SK-N-SH (cell line): Measurements from ENCODE around the gene SNRPA1. TPM values are rescaled to one million over a fixed set of nuclear protein-coding genes. Genes with fewer than 3 reads are reported as not detected.

Experiments
- CTCF ChIA-PET: fragments of 300-600, 350-600 bp; formaldehyde crosslinking; extraction: SDS; loops from one replicate; lab custom pipeline; 2021; lab: Yijun Ruan, JAX
- POLR2A ChIA-PET: fragments of 350-600 bp; sonication (Branson Sonifier 250); formaldehyde crosslinking; extraction: SDS; loops from one replicate; lab custom pipeline; 2020; ENCODE audit warnings: antibody characterized with exemption, inconsistent platforms; lab: Yijun Ruan, JAX
- DNase-seq: peaks from one replicate; pipeline ENCODE4 v3.0.0; 2012
- H2AFZ ChIP-seq: fragments of 200-600 bp; sonication (generic); 2 replicates; pipeline ENCODE4 v1.8.1; 2016; ENCODE audit warnings: antibody characterized with exemption, mild to moderate bottlenecking, low read depth
- H3F3A ChIP-seq: fragments of 200-600 bp; sonication (generic); replicated peaks from 2 replicates; pipeline ENCODE3; 2016; ENCODE audit warnings: antibody characterized with exemption, mild to moderate bottlenecking; ENCODE audit not compliant: insufficient read depth
- H3K27ac ChIP-seq, 2 experiments: fragments of 200-500 bp in 1 of 2; fragments of 200-600 bp in 1 of 2; sonication (Bioruptor generic) in 1 of 2; sonication (generic), shearing (Covaris generic) in 1 of 2; 2 replicates each; pipeline versions ENCODE4 v1.5.1 to v1.6.1; 2014 to 2016; ENCODE audit warnings: low read depth in 2 of 2, inconsistent platforms in 1 of 2, low read length in 1 of 2, mild to moderate bottlenecking in 1 of 2, mixed read lengths in 1 of 2
- H3K27me3 ChIP-seq: fragments of 200-600 bp; sonication (generic), shearing (Covaris generic); 2 replicates; pipeline ENCODE4 v1.6.1; 2016; ENCODE audit warnings: mixed run types; ENCODE audit not compliant: insufficient read depth
- H3K36me3 ChIP-seq, 2 experiments: fragments of 200-500 bp in 1 of 2; fragments of 200-600 bp in 1 of 2; sonication (Bioruptor generic) in 1 of 2; sonication (generic) in 1 of 2; replicated peaks in 1 of 2; 2 replicates each; pipeline versions ENCODE3 to v1.5.1; 2014 to 2016; ENCODE audit warnings: low read length in 1 of 2, mild to moderate bottlenecking in 1 of 2; ENCODE audit not compliant: insufficient read depth in 2 of 2, control insufficient read depth in 1 of 2
- H3K4me1 ChIP-seq, 2 experiments: fragments of 200-500 bp in 1 of 2; fragments of 200-600 bp in 1 of 2; sonication (Bioruptor generic) in 1 of 2; sonication (generic), shearing (Covaris generic) in 1 of 2; 2 replicates each; pipeline versions ENCODE4 v1.5.1 to v1.6.1; 2014 to 2016; ENCODE audit warnings: low read depth in 1 of 2, low read length in 1 of 2, mixed run types in 1 of 2; ENCODE audit not compliant: insufficient read depth in 2 of 2, control insufficient read depth in 1 of 2
- H3K4me2 ChIP-seq: fragments of 200-600 bp; sonication (generic), shearing (Covaris generic); 2 replicates; pipeline ENCODE4 v1.6.1; 2017; ENCODE audit warnings: mixed run types
- H3K4me3 ChIP-seq, 2 experiments: fragments of 200-500 bp in 1 of 2; fragments of 200-600 bp in 1 of 2; sonication (Bioruptor generic) in 1 of 2; sonication (generic), shearing (Covaris generic) in 1 of 2; 2 replicates each; pipeline versions ENCODE4 v1.5.1 to v1.8.1; 2014 to 2016; ENCODE audit warnings: low read depth in 2 of 2, inconsistent platforms in 1 of 2, low read length in 1 of 2, mild to moderate bottlenecking in 1 of 2, mixed read lengths in 1 of 2, moderate library complexity in 1 of 2
- H3K79me2 ChIP-seq: fragments of 200-600 bp; sonication (generic); 2 replicates; pipeline ENCODE4 v1.8.1; 2017; ENCODE audit warnings: mild to moderate bottlenecking; ENCODE audit not compliant: insufficient read depth
- H3K9ac ChIP-seq: fragments of 200-600 bp; sonication (generic); 2 replicates; pipeline ENCODE4 v1.6.1; 2017; ENCODE audit warnings: mixed run types
- H3K9me2 ChIP-seq: fragments of 200-600 bp; sonication (generic); 2 replicates; pipeline ENCODE4 v1.6.1; 2017; ENCODE audit warnings: mixed run types
- H3K9me3 ChIP-seq: fragments of 200-600 bp; sonication (generic); 2 replicates; pipeline ENCODE4 v1.6.1; 2017; ENCODE audit warnings: mixed run types, mild to moderate bottlenecking, moderate library complexity
- H4K20me1 ChIP-seq: fragments of 200-600 bp; sonication (generic); 2 replicates; pipeline ENCODE4 v1.6.1; 2017; ENCODE audit warnings: mild to moderate bottlenecking, mixed run types; ENCODE audit not compliant: insufficient read depth
- ELF1 ChIP-seq: IDR thresholded peaks from 2 replicates; pipeline ENCODE4 v1.4.0; 2012
- EZH2phosphoT487 ChIP-seq: fragments of 200-600 bp; sonication (generic); IDR thresholded peaks from 2 replicates; pipeline ENCODE4 v1.6.1; 2017; ENCODE audit warnings: low read depth, mixed run types, mild to moderate bottlenecking, antibody characterized with exemption, moderate library complexity, borderline replicate concordance
- FOXM1 ChIP-seq: IDR thresholded peaks from 2 replicates; pipeline ENCODE4 v1.4.0; 2012; ENCODE audit warnings: low read depth, mild to moderate bottlenecking
- GABPA ChIP-seq: IDR thresholded peaks from 2 replicates; pipeline ENCODE4 v1.4.0; 2012; ENCODE audit warnings: low read depth, mild to moderate bottlenecking
- GATA2 ChIP-seq: sonication (generic); formaldehyde crosslinking; IDR thresholded peaks from 2 replicates; pipeline ENCODE4 v1.5.0; 2020; ENCODE audit warnings: mild to moderate bottlenecking, missing genetic modification reagents
- MEF2A ChIP-seq: IDR thresholded peaks from 2 replicates; pipeline ENCODE4 v1.4.0; 2012; ENCODE audit warnings: low read depth, borderline replicate concordance
- NRF1 ChIP-seq: IDR thresholded peaks from 2 replicates; pipeline ENCODE4 v1.6.1; 2012; ENCODE audit warnings: low read depth, mild to moderate bottlenecking, low read length
- RAD21 ChIP-seq: IDR thresholded peaks from 2 replicates; pipeline ENCODE4 v1.6.1; 2012; ENCODE audit warnings: mild to moderate bottlenecking, low read length
- RCOR1 ChIP-seq: fragments of 150-350 bp; IDR thresholded peaks from 2 replicates; pipeline ENCODE4 v1.6.1; 2017; ENCODE audit warnings: antibody characterized with exemption, low read length
- RFX5 ChIP-seq: IDR thresholded peaks from 2 replicates; pipeline ENCODE4 v1.6.1; 2012; ENCODE audit warnings: mild to moderate bottlenecking, improper control_type of control experiment, low read length
- RXRA ChIP-seq: IDR thresholded peaks from 2 replicates; pipeline ENCODE4 v1.4.0; 2012; ENCODE audit warnings: low read depth, mild to moderate bottlenecking, borderline replicate concordance
- TAF1 ChIP-seq: IDR thresholded peaks from 2 replicates; pipeline ENCODE4 v1.6.1; 2012; ENCODE audit warnings: low read depth, mild to moderate bottlenecking, low read length, moderate library complexity, borderline replicate concordance
- TEAD4 ChIP-seq: IDR thresholded peaks from 2 replicates; pipeline ENCODE4 v1.4.0; 2012; ENCODE audit warnings: mild to moderate bottlenecking, borderline replicate concordance; ENCODE audit not compliant: insufficient read depth
- YY1 ChIP-seq: IDR thresholded peaks from 2 replicates; pipeline ENCODE4 v1.4.0; 2012; ENCODE audit warnings: low read depth, mild to moderate bottlenecking
- WGBS: methylation state at CpG from one replicate; pipeline ENCODE4 v1.1.6; 2017; ENCODE audit warnings: low lambda C conversion rate; 5-methylcytosine and 5-hydroxymethylcytosine counted together
- polyA plus RNA-seq, 3 experiments: library from polyadenylated mRNA; depleted of rRNA; stranded (reverse); fragments of >200 nt; gene quantifications; 2 replicates each; pipeline ENCODE4 v1.2.3, GENCODE V29; 2012
- TF ChIP-seq, protein P1 (sequence below): IDR thresholded peaks from 2 replicates; pipeline ENCODE4 v1.4.0; 2012; ENCODE audit warnings: low read depth, borderline replicate concordance
- TF ChIP-seq, protein P2 (sequence below): fragments of 150-350 bp; IDR thresholded peaks from 2 replicates; pipeline ENCODE4 v1.6.1; 2017; ENCODE audit warnings: antibody characterized with exemption, low read length, low read depth, borderline replicate concordance
- TF ChIP-seq, protein P3 (sequence below): IDR thresholded peaks from 2 replicates; pipeline ENCODE4; 2012
- TF ChIP-seq, protein P4 (sequence below): IDR thresholded peaks from 2 replicates; pipeline ENCODE4 v1.6.1; 2012; ENCODE audit warnings: mild to moderate bottlenecking, low read depth, low read length, moderate library complexity

Gene SNRPA1
- polyA plus RNA-seq, 1 of the 3 experiments (the other 2 are of a cell fraction) = 62.3 TPM

DNA sequence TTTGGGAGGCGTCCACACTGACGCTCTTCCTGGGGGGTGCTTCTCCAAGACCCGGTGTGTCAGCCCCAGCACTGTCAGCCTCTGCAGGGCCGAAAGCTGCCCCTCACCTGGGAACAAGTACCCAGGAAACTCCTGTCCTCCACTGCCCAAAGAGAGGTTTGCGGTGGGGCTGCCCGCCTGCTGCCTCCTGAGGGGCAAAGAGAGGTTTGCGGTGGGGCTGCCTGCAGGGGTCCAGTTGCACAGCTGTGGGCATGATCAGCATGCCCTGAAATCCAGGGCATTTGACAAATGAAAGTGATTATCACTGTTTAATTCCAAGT lies 15.1 kb upstream of the SNRPA1 start:
- H3K79me2 ChIP-seq = no peaks in the 10 kb centered on the region
- no peaks in the 10 kb centered on the region for H4K20me1 ChIP-seq
- ChIA-PET POLR2A (no interaction called here), CTCF (interaction anchor here (1.0 kb wide), 1 partner anchor 332 kb away, joined by 3 read pairs; no protein-coding TSS in a partner anchor)
- 96% methylated on average over 5 of the region's 7 CpGs for WGBS
- no peaks in the 10 kb centered on the region for H3F3A ChIP-seq
- DNase-seq = no peak
- no peaks in the 10 kb centered on the region for H3K36me3 ChIP-seq
- H3K4me1 ChIP-seq = no peaks in the 10 kb centered on the region; a peak in 1 of 4 replicates
- no peak for TF ChIP-seq GABPA
- TF ChIP-seq GATA2 (CRISPR knock-in tag) = no peak
- TF ChIP-seq, protein P1, sequence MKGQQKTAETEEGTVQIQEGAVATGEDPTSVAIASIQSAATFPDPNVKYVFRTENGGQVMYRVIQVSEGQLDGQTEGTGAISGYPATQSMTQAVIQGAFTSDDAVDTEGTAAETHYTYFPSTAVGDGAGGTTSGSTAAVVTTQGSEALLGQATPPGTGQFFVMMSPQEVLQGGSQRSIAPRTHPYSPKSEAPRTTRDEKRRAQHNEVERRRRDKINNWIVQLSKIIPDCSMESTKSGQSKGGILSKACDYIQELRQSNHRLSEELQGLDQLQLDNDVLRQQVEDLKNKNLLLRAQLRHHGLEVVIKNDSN = no peak
- H3K9me2 ChIP-seq = no peaks in the 10 kb centered on the region
- H3K27me3 ChIP-seq = no peaks in the 10 kb centered on the region
- no peak overlapping the region for H3K9ac ChIP-seq
- H3K4me2 ChIP-seq = no peak overlapping the region
- no peak overlapping the region for H3K27ac ChIP-seq
- no peak overlapping the region for H2AFZ ChIP-seq
- H3K4me3 ChIP-seq = no peak overlapping the region
- H3K9me3 ChIP-seq = no peaks in the 10 kb centered on the region

DNA sequence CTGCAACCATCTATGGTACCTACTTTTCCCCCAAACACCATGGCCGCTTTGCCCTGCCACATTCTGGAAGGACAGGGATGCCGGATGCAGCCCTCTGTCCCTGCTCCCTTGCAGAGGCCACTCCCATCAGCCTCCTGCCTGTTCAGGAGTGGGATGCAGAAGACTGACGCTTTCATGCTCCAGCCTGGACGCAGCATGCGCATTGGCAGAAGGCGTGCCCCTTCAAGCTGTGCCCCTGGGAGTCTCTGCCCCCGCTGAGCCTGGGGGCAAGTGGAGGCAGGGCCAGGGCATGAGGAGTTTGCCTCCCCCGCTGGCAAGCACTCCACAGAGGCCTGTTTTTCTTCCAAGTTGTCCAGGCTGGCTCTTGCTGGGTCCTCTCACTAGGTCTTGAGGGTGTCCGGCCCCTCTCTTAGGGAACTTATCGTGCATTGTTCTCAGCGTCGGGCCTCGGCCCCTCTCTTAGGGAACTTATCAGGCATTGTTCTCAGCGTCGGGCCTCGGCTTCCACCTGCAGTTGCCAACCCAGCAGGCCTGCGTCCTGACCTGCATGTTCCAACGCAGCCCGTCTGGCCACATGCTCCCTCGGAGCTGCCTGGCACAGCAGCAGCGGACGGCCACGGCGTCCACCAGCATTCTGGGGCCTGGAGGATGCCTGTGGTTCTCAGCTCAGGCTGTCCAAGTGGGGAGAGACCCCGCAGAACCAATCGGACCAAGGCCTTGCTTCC lies 14.6 kb upstream of the SNRPA1 start:
- TF ChIP-seq, protein P2, sequence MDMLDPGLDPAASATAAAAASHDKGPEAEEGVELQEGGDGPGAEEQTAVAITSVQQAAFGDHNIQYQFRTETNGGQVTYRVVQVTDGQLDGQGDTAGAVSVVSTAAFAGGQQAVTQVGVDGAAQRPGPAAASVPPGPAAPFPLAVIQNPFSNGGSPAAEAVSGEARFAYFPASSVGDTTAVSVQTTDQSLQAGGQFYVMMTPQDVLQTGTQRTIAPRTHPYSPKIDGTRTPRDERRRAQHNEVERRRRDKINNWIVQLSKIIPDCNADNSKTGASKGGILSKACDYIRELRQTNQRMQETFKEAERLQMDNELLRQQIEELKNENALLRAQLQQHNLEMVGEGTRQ = no peak
- TF ChIP-seq EZH2phosphoT487 = no peak
- TF ChIP-seq RAD21 = no peak
- no peak for TF ChIP-seq ELF1
- TF ChIP-seq FOXM1 = no peak
- TF ChIP-seq TAF1 = no peak
- TF ChIP-seq, protein P3, sequence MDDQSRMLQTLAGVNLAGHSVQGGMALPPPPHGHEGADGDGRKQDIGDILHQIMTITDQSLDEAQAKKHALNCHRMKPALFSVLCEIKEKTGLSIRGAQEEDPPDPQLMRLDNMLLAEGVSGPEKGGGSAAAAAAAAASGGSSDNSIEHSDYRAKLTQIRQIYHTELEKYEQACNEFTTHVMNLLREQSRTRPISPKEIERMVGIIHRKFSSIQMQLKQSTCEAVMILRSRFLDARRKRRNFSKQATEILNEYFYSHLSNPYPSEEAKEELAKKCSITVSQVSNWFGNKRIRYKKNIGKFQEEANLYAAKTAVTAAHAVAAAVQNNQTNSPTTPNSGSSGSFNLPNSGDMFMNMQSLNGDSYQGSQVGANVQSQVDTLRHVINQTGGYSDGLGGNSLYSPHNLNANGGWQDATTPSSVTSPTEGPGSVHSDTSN = no peak
- no peak for TF ChIP-seq NRF1
- no peak for TF ChIP-seq YY1
- TF ChIP-seq GABPA = no peak
- TF ChIP-seq RFX5 = no peak
- TF ChIP-seq TEAD4 = no peak
- TF ChIP-seq, protein P4, sequence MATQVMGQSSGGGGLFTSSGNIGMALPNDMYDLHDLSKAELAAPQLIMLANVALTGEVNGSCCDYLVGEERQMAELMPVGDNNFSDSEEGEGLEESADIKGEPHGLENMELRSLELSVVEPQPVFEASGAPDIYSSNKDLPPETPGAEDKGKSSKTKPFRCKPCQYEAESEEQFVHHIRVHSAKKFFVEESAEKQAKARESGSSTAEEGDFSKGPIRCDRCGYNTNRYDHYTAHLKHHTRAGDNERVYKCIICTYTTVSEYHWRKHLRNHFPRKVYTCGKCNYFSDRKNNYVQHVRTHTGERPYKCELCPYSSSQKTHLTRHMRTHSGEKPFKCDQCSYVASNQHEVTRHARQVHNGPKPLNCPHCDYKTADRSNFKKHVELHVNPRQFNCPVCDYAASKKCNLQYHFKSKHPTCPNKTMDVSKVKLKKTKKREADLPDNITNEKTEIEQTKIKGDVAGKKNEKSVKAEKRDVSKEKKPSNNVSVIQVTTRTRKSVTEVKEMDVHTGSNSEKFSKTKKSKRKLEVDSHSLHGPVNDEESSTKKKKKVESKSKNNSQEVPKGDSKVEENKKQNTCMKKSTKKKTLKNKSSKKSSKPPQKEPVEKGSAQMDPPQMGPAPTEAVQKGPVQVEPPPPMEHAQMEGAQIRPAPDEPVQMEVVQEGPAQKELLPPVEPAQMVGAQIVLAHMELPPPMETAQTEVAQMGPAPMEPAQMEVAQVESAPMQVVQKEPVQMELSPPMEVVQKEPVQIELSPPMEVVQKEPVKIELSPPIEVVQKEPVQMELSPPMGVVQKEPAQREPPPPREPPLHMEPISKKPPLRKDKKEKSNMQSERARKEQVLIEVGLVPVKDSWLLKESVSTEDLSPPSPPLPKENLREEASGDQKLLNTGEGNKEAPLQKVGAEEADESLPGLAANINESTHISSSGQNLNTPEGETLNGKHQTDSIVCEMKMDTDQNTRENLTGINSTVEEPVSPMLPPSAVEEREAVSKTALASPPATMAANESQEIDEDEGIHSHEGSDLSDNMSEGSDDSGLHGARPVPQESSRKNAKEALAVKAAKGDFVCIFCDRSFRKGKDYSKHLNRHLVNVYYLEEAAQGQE = no peak
- no peak for TF ChIP-seq RCOR1
- no peak for TF ChIP-seq MEF2A
- TF ChIP-seq RXRA = no peak
- no peak overlapping the region for H3K4me2 ChIP-seq
- no peak overlapping the region for H2AFZ ChIP-seq
- no peaks in the 10 kb centered on the region for H3K9me3 ChIP-seq
- no peaks in the 10 kb centered on the region for H3K27me3 ChIP-seq
- no peaks in the 10 kb centered on the region for H3K79me2 ChIP-seq
- H3K4me1 ChIP-seq = no peaks in the 10 kb centered on the region; a peak in 1 of 4 replicates
- ChIA-PET CTCF (interaction anchor here (0.6 to 10.4 kb wide), 3 partner anchors 22 to 332 kb away, joined by 3 to 125 read pairs (median 3); no protein-coding TSS in a partner anchor), POLR2A (no interaction called here)
- no peaks in the 10 kb centered on the region for H3F3A ChIP-seq
- H3K36me3 ChIP-seq = no peaks in the 10 kb centered on the region
- whole genome bisulfite sequencing = 83% methylated on average over 18 of the region's 26 CpGs
- H3K9ac ChIP-seq = no peak overlapping the region
- no peaks in the 10 kb centered on the region for H3K9me2 ChIP-seq
- DNase-seq = no peak
- H4K20me1 ChIP-seq = no peaks in the 10 kb centered on the region
- H3K27ac ChIP-seq = no peak overlapping the region
- H3K4me3 ChIP-seq = no peak overlapping the region
